Heart left ventricle (tissue), 16 donors: Measurements from ENCODE around the gene CCDC154. TPM values are rescaled to one million over a fixed set of nuclear protein-coding genes. Genes with fewer than 3 reads are reported as not detected.

ENCODE experiments used
- ATAC-seq, 4 donors: fragments of 200-7000 bp; cut with Tn5 transposase; one replicate each; pipeline ENCODE4 v1.9.1; 2020 to 2022; ENCODE audit warnings: moderate library complexity in 4 of 4, mild to moderate bottlenecking in 3 of 4, moderate number of reproducible peaks in 1 of 4
- DNase-seq, 5 donors: peaks; one replicate each; pipeline ENCODE4 v3.0.0-alpha.2; 2020
- H3K27ac ChIP-seq, 12 donors: fragments of 200-600 bp; sonication (generic) in 4 of 12; one replicate each; pipeline versions ENCODE4 v1.5.0 to v1.8.0; 2016 to 2022; ENCODE audit warnings: mild to moderate bottlenecking in 2 of 12
- H3K27me3 ChIP-seq, 9 donors: fragments of 200-600 bp; sonication (generic) in 2 of 9; one replicate each; pipeline versions ENCODE4 v1.5.1 to v1.8.0; 2016 to 2022; ENCODE audit warnings: mild to moderate bottlenecking in 3 of 9
- H3K36me3 ChIP-seq, 9 donors: fragments of 200-600 bp; sonication (generic) in 2 of 9; one replicate each; pipeline versions ENCODE4 v1.5.0 to v1.8.0; 2018 to 2022; ENCODE audit warnings: mild to moderate bottlenecking in 2 of 9
- H3K4me1 ChIP-seq, 12 donors: fragments of 200-600 bp; sonication (generic) in 4 of 12; one replicate each; pipeline versions ENCODE4 v1.5.0 to v1.8.0; 2016 to 2022; ENCODE audit warnings: mild to moderate bottlenecking in 3 of 12
- H3K4me3 ChIP-seq, 12 donors: fragments of 200-600 bp; sonication (generic) in 4 of 12; one replicate each; pipeline versions ENCODE4 v1.5.0 to v1.8.0; 2017 to 2022; ENCODE audit warnings: mild to moderate bottlenecking in 9 of 12, moderate library complexity in 4 of 12
- H3K9me3 ChIP-seq, 12 donors: fragments of 200-600 bp; sonication (generic) in 4 of 12; one replicate each; pipeline versions ENCODE4 v1.5.0 to v1.8.0; 2016 to 2022; ENCODE audit warnings: mild to moderate bottlenecking in 1 of 12
- POLR2A ChIP-seq, 2 donors: fragments of 450-650 bp; IDR thresholded peaks; one replicate each; pipeline ENCODE4 v1.6.1; 2017; ENCODE audit warnings: antibody characterized with exemption in 2 of 2, mild to moderate bottlenecking in 2 of 2, moderate library complexity in 2 of 2
- WGBS, 4 donors: extraction: QIAGEN DNeasy Blood & Tissue Kit in 2 of 4; methylation state at CpG; one replicate each; pipeline versions ENCODE4 v1.1.5 to v1.1.7; 2013 to 2018; 5-methylcytosine and 5-hydroxymethylcytosine counted together
- intact Hi-C, 10 donors: fragments of 100-400 bp; cut with DNase I; formaldehyde crosslinking; loops; one replicate each; pipeline versions ENCODE4 v1.11.1 to v1.14.2; 2022
- polyA plus RNA-seq, 2 donors: library from polyadenylated mRNA; stranded (reverse); fragments of 200-250 nt; gene quantifications; one replicate each; pipeline ENCODE4 v1.2.3, GENCODE V29; 2013
- total RNA-seq, 9 donors: library from RNA; depleted of rRNA in 2 of 9; stranded (reverse); fragments of >200 nt in 2 of 9; fragmentation: NEBNext Ultra II Directional in 3 of 9; extraction: Animal tissue kit (Norgen Biotek cat#: 25700) in 3 of 9; gene quantifications; one replicate each; pipeline versions ENCODE4 v1.1.0 to v1.2.4, GENCODE V29; 2016 to 2023
- TF ChIP-seq, protein P1 (sequence below), 12 donors: fragments of 200-600 bp; sonication (generic) in 4 of 12; IDR thresholded peaks; one replicate each; pipeline versions ENCODE4 v1.5.0 to v1.8.0; 2018 to 2022; ENCODE audit warnings: antibody characterized with exemption in 12 of 12, mild to moderate bottlenecking in 5 of 12
- donor health status: ischemic (EF 13 %, LVEDD 7.1; RV severe dilation, severe dysfunction).
- donor health status: healthy with polysubstance abuse.
- donor health status: DM: no; HTN: yes; CAD: no.
- donor health status: DM: no; HTN: no; CAD: no.
- donor health status: ischemic (EF 25% LVEDD 6.9; RV normal size, moderate dysfunction).
- donor health status: ischemic (EF 25% LVEDD 5.7; RV mildly dilated, moderate dysfunction).
- donor health status: healthy.
- donor health status: DM: yes; HTN: yes; CAD: no.
- donor health status: ischemic (EF 35%, LVEDD 5.7; RV mildly dilated, moderate dysfunction).
- donor health status: nonischemic (EF 11% LVEDD 7.7; RV severe dilation, severe dysfunction).
- donor health status: DM: yes; HTN: yes; CAD: no.
- donor health status: PGD.
- donor health status: ischemic (EF 29% LVEDD 5.4; RV normal size, mild dysfunction).
- donor health status: nonischemic (EF 23%, LVEDD 6.1; RV moderate dilation, normal function).

The CCDC154 gene
- total and polyA plus RNA-seq, 11 donors, result 0.14 to 1.5 (median 0.68) TPM; not detected in 2

DNA sequence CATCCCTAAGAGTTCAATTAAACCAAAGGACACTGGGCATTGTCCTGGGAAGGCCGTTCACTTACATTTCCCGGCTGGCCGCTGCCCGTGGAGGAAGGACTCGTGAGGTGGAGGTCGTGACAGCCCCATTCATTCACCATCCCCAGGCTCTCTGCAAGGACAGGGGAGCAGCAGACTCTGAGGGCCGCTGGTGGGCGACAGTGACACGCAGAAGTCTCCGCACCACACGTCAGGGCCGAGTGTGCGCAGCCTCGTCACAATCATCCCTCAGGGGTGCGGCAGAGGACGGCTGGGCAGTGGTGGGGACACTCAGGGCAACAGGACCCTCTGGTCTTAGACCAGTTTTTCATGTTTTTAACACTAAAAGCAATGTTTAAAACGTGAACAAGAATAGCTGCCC, 51.5 kb downstream of the CCDC154 start:
- TF ChIP-seq, protein P1, sequence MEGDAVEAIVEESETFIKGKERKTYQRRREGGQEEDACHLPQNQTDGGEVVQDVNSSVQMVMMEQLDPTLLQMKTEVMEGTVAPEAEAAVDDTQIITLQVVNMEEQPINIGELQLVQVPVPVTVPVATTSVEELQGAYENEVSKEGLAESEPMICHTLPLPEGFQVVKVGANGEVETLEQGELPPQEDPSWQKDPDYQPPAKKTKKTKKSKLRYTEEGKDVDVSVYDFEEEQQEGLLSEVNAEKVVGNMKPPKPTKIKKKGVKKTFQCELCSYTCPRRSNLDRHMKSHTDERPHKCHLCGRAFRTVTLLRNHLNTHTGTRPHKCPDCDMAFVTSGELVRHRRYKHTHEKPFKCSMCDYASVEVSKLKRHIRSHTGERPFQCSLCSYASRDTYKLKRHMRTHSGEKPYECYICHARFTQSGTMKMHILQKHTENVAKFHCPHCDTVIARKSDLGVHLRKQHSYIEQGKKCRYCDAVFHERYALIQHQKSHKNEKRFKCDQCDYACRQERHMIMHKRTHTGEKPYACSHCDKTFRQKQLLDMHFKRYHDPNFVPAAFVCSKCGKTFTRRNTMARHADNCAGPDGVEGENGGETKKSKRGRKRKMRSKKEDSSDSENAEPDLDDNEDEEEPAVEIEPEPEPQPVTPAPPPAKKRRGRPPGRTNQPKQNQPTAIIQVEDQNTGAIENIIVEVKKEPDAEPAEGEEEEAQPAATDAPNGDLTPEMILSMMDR (IDR thresholded peaks at IDR 0.05), result no peak
- TF ChIP-seq POLR2A (IDR thresholded peaks at IDR 0.05), result no peak
- intact Hi-C loops, result no loop called here
- 91 to 96% (median 94%) methylated on average over 17 of the region's 17 CpGs for WGBS, 4 donors

DNA sequence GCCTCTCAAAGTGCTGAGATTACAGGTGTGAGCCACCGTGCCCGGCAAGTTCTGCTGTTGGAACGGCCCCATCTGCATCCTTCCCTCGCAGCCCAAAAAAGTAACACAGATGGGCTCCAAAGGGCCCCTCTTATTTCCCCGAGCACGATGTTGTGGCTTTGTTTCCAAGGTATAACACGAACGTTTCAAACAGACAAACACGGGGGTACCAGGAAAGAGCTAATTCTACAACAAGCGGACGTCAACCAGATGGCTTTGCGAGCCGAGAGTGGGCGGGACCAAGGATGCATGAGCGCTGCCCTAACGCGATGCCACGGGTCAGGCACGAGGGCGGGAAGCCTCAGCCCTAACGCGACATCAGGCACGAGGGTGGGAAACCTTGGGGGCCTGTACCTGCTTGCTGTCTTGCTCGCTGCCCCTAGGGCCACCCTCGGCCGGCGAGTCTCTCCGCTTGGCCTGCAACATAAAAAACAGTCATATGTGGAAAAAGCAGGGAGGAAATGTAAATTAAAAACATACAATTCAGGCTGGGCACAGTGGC, 54.0 kb downstream of the CCDC154 start:
- ATAC-seq, result no peak
- no peak overlapping the region for H3K27ac ChIP-seq
- H3K27me3 ChIP-seq, result no peaks in the 10 kb centered on the region
- intact Hi-C loops, result no loop called here
- peaks cover 0 to 74% (median 65%) of the 10 kb centered on the region in 9 donors for H3K36me3 ChIP-seq
- no peak overlapping the region for H3K4me3 ChIP-seq
- no peak for TF ChIP-seq POLR2A (IDR thresholded peaks at IDR 0.05)
- TF ChIP-seq, protein P1 (IDR thresholded peaks at IDR 0.05), result no peak
- H3K9me3 ChIP-seq, result no peaks in the 10 kb centered on the region
- no peaks in the 10 kb centered on the region for H3K4me1 ChIP-seq
- no peak for DNase-seq
- WGBS, 4 donors, result 81 to 93% (median 89%) methylated on average over 27 to 28 of the region's 28 CpGs

More for the DNA sequence above, 51.5 kb downstream of the CCDC154 start:
- H3K4me3 ChIP-seq, result no peak overlapping the region
- no peak for DNase-seq
- peaks cover 0 to 87% (median 76%) of the 10 kb centered on the region in 9 donors for H3K36me3 ChIP-seq
- H3K27ac ChIP-seq, result no peak overlapping the region
- no peak for ATAC-seq
- no peaks in the 10 kb centered on the region for H3K9me3 ChIP-seq
- no peaks in the 10 kb centered on the region for H3K27me3 ChIP-seq
- H3K4me1 ChIP-seq, result no peaks in the 10 kb centered on the region

DNA sequence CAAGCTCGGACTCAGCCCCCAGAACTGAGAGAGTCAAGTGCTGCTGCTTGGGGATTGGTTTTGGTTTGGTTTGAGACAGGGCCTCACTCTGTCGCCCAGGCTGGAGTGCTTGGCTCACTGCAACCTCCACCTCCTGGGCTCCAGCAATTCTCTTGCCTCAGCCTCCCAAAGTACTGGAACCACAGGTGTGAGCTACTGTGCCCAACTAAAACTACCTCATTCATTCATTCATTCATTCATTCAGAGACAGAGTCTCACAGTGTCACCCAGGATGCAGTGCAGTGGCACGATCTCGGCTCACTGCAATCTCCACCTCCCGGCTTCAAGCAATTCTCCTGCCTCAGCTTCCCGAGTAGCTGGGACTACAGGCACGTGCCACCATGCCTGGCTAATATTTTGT, 54.6 kb downstream of the CCDC154 start:
- Histone ChIP-seq H3K9me3 (no peaks in the 10 kb centered on the region), H3K4me1 (no peaks in the 10 kb centered on the region), H3K27me3 (no peaks in the 10 kb centered on the region), H3K27ac (no peak overlapping the region), H3K4me3 (no peak overlapping the region), H3K36me3 (peaks cover 0 to 79% (median 70%) of the 10 kb centered on the region in 9 donors)
- no peak for TF ChIP-seq POLR2A (IDR thresholded peaks at IDR 0.05)
- TF ChIP-seq, protein P1 (IDR thresholded peaks at IDR 0.05), result no peak
- no peak for ATAC-seq
- DNase-seq, result no peak
- 93 to 96% (median 94%) methylated on average over 6 to 7 of the region's 7 CpGs for WGBS, 4 donors
- intact Hi-C loops, result no loop called here

DNA sequence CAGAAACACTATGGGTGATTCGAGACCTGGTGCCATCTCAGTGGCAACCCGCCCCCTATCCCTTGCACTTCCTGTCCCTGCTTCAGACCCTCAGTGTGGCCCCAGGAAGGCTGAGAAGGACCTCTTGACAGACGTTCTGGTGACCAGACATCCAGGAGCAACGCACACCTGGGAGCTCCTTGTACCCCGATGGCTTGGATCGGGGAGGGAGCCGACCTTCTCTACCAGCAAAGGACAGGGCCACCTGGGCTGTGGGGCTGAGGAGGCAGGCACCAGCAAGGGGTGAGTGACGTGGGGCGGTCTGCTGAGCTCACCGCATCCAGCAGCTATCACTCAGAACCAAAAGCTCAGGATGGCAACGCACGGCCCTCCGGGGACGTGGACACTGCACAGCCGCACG, 57.0 kb downstream of the CCDC154 start:
- TF ChIP-seq, protein P1 (IDR thresholded peaks at IDR 0.05), result no peak
- no peak for TF ChIP-seq POLR2A (IDR thresholded peaks at IDR 0.05)
- no peak for ATAC-seq
- H3K4me3 ChIP-seq, result no peak overlapping the region
- WGBS, 4 donors, result 86 to 94% (median 93%) methylated on average over 8 to 16 of the region's 16 CpGs
- no peaks in the 10 kb centered on the region for H3K4me1 ChIP-seq
- no peak for DNase-seq
- no peaks in the 10 kb centered on the region for H3K27me3 ChIP-seq
- no peaks in the 10 kb centered on the region for H3K9me3 ChIP-seq
- H3K27ac ChIP-seq, result no peak overlapping the region
- peaks cover 0 to 74% (median 55%) of the 10 kb centered on the region in 9 donors for H3K36me3 ChIP-seq
- intact Hi-C loops, result no loop called here
